HepG2 (cell line): Measurements from ENCODE around the gene RNPEPL1. TPM values are rescaled to one million over a fixed set of nuclear protein-coding genes. Genes with fewer than 3 reads are reported as not detected.
A peak's percentile ranks its signal among the peaks of the same experiment; 100 is the strongest.

Experiments
- ARNTL ChIP-seq: sonication (generic); formaldehyde crosslinking; IDR thresholded peaks from 2 replicates; pipeline ENCODE4 v1.4.0; 2020; ENCODE audit warnings: mild to moderate bottlenecking, missing genetic modification reagents
- ATF7 ChIP-seq, 2 experiments: fragments of 450-650 bp in 1 of 2; sonication (generic) in 1 of 2; formaldehyde crosslinking in 1 of 2; IDR thresholded peaks; 2 replicates each; pipeline versions ENCODE4 v1.4.0 to v1.6.1; 2016 to 2020; ENCODE audit warnings: antibody characterized with exemption in 1 of 2, mild to moderate bottlenecking in 1 of 2, missing genetic modification reagents in 1 of 2
- GMEB1 ChIP-seq: sonication (generic); formaldehyde crosslinking; IDR thresholded peaks from 2 replicates; pipeline ENCODE4 v1.5.1; 2020; ENCODE audit warnings: missing genetic modification reagents, mild to moderate bottlenecking, borderline replicate concordance
- GTF2F1 ChIP-seq: fragments of 150-350 bp; IDR thresholded peaks from 2 replicates; pipeline ENCODE4 v1.6.1; 2014; ENCODE audit warnings: low read length
- NFIC ChIP-seq: IDR thresholded peaks from 2 replicates; pipeline ENCODE4 v1.6.1; 2012; ENCODE audit warnings: mild to moderate bottlenecking, low read length, inconsistent platforms
- SAFB2 ChIP-seq: sonication (generic); formaldehyde crosslinking; IDR thresholded peaks from 2 replicates; pipeline ENCODE4 v1.5.1; 2020; ENCODE audit warnings: missing genetic modification reagents, low read depth, mild to moderate bottlenecking, borderline replicate concordance
- SYNCRIP ChIP-seq: fragments of 200-400 bp; formaldehyde crosslinking; IDR thresholded peaks from 2 replicates; pipeline ENCODE4 v1.6.1; 2018; ENCODE audit warnings: mild to moderate bottlenecking, low read depth, low read length; ENCODE audit not compliant: insufficient read depth
- TEF ChIP-seq: sonication (generic); formaldehyde crosslinking; IDR thresholded peaks from 2 replicates; pipeline ENCODE4 v1.5.0; 2020; ENCODE audit warnings: missing genetic modification reagents
- XRCC5 ChIP-seq: fragments of 200-400 bp; formaldehyde crosslinking; optimal IDR thresholded peaks from 2 replicates; pipeline ENCODE3; 2017; ENCODE audit warnings: mild to moderate bottlenecking, low read length
- ZFYVE20 ChIP-seq: sonication (generic); formaldehyde crosslinking; IDR thresholded peaks from 2 replicates; pipeline ENCODE4 v1.8.0; 2023; ENCODE audit warnings: low read depth, mild to moderate bottlenecking, moderate library complexity, missing genetic modification reagents, borderline replicate concordance
- ZNF407 ChIP-seq: sonication (generic); formaldehyde crosslinking; IDR thresholded peaks from one replicate; pipeline ENCODE4 v1.5.1; 2020; ENCODE audit warnings: mild to moderate bottlenecking, missing genetic modification reagents; ENCODE audit errors: not compliant biosample characterization
- ZNF414 ChIP-seq: sonication (generic); formaldehyde crosslinking; IDR thresholded peaks from 2 replicates; pipeline ENCODE4 v1.5.0; 2020; ENCODE audit warnings: missing genetic modification reagents
- ZNF563 ChIP-seq: sonication (generic); formaldehyde crosslinking; IDR thresholded peaks from 2 replicates; pipeline ENCODE4 v1.8.0; 2022; ENCODE audit warnings: mild to moderate bottlenecking, moderate library complexity, missing genetic modification reagents
- ZNF639 ChIP-seq: conservative IDR thresholded peaks from 2 replicates; pipeline ENCODE4 v1.6.1; 2018; ENCODE audit warnings: missing genetic modification reagents
- polyA plus RNA-seq, 8 experiments: library from polyadenylated mRNA; depleted of rRNA in 3 of 8; stranded (reverse) in 7 of 8; unstranded in 1 of 8; fragments of >200 nt; fragmentation: Illumina TruSeq in 4 of 8; extraction: Trizol in 4 of 8; gene quantifications; 2 replicates each; pipeline versions ENCODE4 v1.2.1 to v1.2.3, GENCODE V29; 2011 to 2016; ENCODE audit warnings: low read depth in 4 of 8, missing spikeins in 1 of 8, mixed read lengths in 1 of 8; ENCODE audit not compliant: insufficient read depth in 1 of 8
- total RNA-seq, 5 experiments: library from RNA; depleted of rRNA; stranded (reverse); fragments of >200 nt; fragmentation: Illumina TruSeq; extraction: Trizol; gene quantifications; 2 replicates each; pipeline ENCODE4 v1.2.3, GENCODE V29; 2016; ENCODE audit warnings: low read depth in 1 of 5

Gene RNPEPL1
- total and polyA plus RNA-seq, 2 of the 13 experiments (the other 11 are each of a cell fraction or from before 2014, with no cell fraction given), result 13.0 to 18.0 TPM

- no peak for TF ChIP-seq ZNF407
- TF ChIP-seq SAFB2 (CRISPR knock-in tag), result no peak
- no peak for TF ChIP-seq ZFYVE20 (CRISPR knock-in tag)
- TF ChIP-seq XRCC5, result peak; percentile 11
- peak; percentile 69; the same call in 1 of the 2 replicates for TF ChIP-seq ZNF563
- TF ChIP-seq ZNF639 (CRISPR knock-in tag), result 0 out of 2 replicates have a peak, but pooled peaks have one; percentile 32
- TF ChIP-seq NFIC, result no peak
- no peak for TF ChIP-seq TEF (CRISPR knock-in tag)
- peak; percentile 82 for TF ChIP-seq ZNF414 (CRISPR knock-in tag)
- TF ChIP-seq ATF7 (IDR thresholded peaks at IDR 0.05), result no peak
- peak; percentile 41; the same call in 1 of the 2 replicates for TF ChIP-seq ATF7 (CRISPR knock-in tag; IDR thresholded peaks at IDR 0.05)
- no peak; the same call in 1 of the 2 replicates for TF ChIP-seq GMEB1 (CRISPR knock-in tag)
- no peak for TF ChIP-seq SYNCRIP
- TF ChIP-seq ARNTL (CRISPR knock-in tag), result peak; percentile 70; the same call in 1 of the 2 replicates
- no peak for TF ChIP-seq GTF2F1
Measured at GRCh38 chr2:240565333-240566202, 2.7 kb upstream of the RNPEPL1 start (continued).
